Activated CD4-positive, alpha-beta memory T cell treated with anti-CD3 and anti-CD28 coated beads for 36 hours (primary cell): ENCODE measurements around the gene PLA2G4A. TPM values are rescaled to one million over a fixed set of nuclear protein-coding genes. Genes with fewer than 3 reads are reported as not detected.

Source experiments
- CTCF ChIA-PET: fragments of 350-600 bp; sonication (Branson Sonifier 250); formaldehyde crosslinking; loops from one replicate; lab custom pipeline; 2021; ENCODE audit warnings: antibody characterized with exemption, inconsistent platforms; lab: Charles Lee
- POLR2A ChIA-PET: fragments of 350-600 bp; sonication (Branson Sonifier 250); formaldehyde crosslinking; loops from one replicate; lab custom pipeline; 2021; ENCODE audit warnings: antibody characterized with exemption; lab: Charles Lee
- DNase-seq: peaks from one replicate; pipeline ENCODE4 v3.0.0-alpha.2; 2020
- H3K27ac Mint-ChIP-seq: one replicate; pipeline ENCODE4 v1.8.0; 2021; ENCODE audit warnings: mixed read lengths
- H3K27me3 Mint-ChIP-seq: one replicate; pipeline ENCODE4 v1.8.0; 2021; ENCODE audit warnings: mixed read lengths
- H3K36me3 Mint-ChIP-seq: one replicate; pipeline ENCODE4 v1.8.0; 2021; ENCODE audit warnings: mixed read lengths
- H3K4me1 Mint-ChIP-seq: one replicate; pipeline ENCODE4 v1.8.0; 2021; ENCODE audit warnings: low read depth, mixed read lengths
- H3K4me3 Mint-ChIP-seq: one replicate; pipeline ENCODE4 v1.8.0; 2021; ENCODE audit warnings: mild to moderate bottlenecking, mixed read lengths
- H3K9me3 Mint-ChIP-seq: one replicate; pipeline ENCODE4 v1.8.0; 2021; ENCODE audit warnings: mixed read lengths
- intact Hi-C: fragments of 100-400 bp; cut with micrococcal nuclease; formaldehyde crosslinking; loops from one replicate; pipeline ENCODE4 v1.15.1; 2023
- total RNA-seq, 2 experiments: library from RNA; stranded (reverse); gene quantifications; one replicate each; pipeline ENCODE4 v1.2.3, GENCODE V29; 2021

The PLA2G4A gene
- total RNA-seq, 2 experiments from 2014 or later, result 0.97 to 1.1 TPM

DNA sequence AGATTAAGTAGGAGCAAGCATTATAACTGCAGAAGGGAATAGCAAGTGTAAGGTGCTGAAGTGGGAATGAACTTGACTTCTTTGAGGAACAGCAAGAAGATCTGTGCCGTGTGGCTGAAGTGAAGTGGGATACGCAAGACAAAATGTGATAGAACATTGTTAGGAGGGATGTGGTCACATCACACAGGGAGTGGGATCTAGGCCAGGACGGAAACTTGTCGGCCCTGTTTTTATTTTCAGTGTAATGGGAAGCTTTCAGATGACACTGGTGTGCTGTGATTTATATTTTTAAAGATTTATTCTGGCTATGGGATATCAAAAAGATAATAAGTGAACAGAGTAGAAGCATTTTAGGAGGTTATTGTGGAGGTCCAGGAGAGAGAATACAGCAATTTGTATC lies 116.4 kb downstream of the PLA2G4A start:
- Mint-ChIP-seq H3K36me3 (no peaks in the 10 kb centered on the region), H3K4me1 (no peaks in the 10 kb centered on the region), H3K27ac (no peak overlapping the region), H3K27me3 (peaks cover 2% of the 10 kb centered on the region), H3K9me3 (no peaks in the 10 kb centered on the region), H3K4me3 (no peak overlapping the region)
- POLR2A ChIA-PET, result no interaction called here
- DNase-seq, result no peak
- intact Hi-C loops, result no loop called here
- CTCF ChIA-PET, result no interaction called here

DNA sequence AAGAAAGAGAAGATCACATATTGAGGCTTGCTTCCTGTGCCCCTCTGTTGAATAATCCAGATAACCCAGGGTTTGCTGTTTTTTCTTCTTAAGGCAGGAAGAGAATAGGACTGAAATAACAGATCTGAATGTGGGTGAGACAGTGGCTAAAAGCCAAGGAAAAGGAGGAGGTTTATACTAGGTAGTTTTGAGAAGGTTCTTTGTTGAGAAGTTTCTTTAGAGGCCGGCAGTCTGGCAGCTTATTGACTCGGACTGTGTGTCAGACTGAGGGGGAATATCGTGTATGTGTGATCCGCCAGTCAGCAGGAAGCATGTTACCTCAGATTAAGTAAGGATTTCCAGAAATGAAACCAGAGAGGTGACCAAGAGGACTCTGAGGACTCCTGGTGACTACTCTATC lies 119.8 kb downstream of the PLA2G4A start:
- Mint-ChIP-seq H3K27ac (no peak overlapping the region), H3K27me3 (no peaks in the 10 kb centered on the region), H3K36me3 (no peaks in the 10 kb centered on the region), H3K4me3 (no peak overlapping the region), H3K9me3 (no peaks in the 10 kb centered on the region), H3K4me1 (no peaks in the 10 kb centered on the region)
- ChIA-PET CTCF (no interaction called here), POLR2A (no interaction called here)
- intact Hi-C loops, result no loop called here
- no peak for DNase-seq

DNA sequence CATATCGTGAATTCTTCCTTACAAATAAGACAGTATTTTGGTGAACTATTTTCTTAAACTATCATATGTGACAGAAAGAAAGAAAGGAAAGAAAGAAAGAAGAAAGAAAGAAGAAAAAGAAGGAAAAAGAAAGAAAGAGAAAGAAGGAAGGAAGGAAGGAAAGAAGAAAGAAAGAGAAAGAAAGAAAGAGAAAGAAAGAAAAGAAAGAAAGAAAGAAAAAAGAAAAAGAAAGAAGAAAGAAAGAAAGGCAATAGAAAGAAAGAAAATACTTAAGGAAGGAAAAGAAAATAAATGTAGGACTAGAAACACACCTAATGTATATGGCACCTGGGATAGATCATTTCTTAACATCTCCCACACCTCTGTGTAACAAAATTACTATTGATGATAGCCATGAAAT lies 120.4 kb downstream of the PLA2G4A start:
- H3K36me3 Mint-ChIP-seq, result no peaks in the 10 kb centered on the region
- intact Hi-C loops, result no loop called here
- no peaks in the 10 kb centered on the region for H3K9me3 Mint-ChIP-seq
- H3K4me1 Mint-ChIP-seq, result no peaks in the 10 kb centered on the region
- no peaks in the 10 kb centered on the region for H3K27me3 Mint-ChIP-seq
- H3K27ac Mint-ChIP-seq, result no peak overlapping the region
- H3K4me3 Mint-ChIP-seq, result no peak overlapping the region
- POLR2A ChIA-PET, result no interaction called here
- no peak for DNase-seq
- CTCF ChIA-PET, result no interaction called here

DNA sequence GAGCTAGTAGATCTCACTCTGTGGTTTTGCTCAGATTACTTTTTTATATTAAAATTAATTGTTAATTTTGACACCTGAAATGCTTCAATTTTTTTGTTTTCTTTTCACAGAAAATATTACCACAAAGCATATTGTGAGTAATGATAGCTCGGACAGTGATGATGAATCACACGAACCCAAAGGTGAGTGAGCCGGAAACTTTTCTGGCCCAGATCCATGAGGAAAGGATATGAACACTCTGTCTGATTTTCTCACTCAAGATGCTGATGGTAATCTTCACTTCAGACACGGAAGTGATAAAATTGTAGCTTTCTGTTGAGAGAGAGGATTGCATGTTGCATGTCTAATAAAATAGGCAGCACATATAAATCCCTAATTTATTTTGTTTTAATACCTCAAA lies 121.8 kb downstream of the PLA2G4A start:
- POLR2A ChIA-PET, result no interaction called here
- H3K9me3 Mint-ChIP-seq, result no peaks in the 10 kb centered on the region
- no peak overlapping the region for H3K27ac Mint-ChIP-seq
- H3K4me3 Mint-ChIP-seq, result no peak overlapping the region
- CTCF ChIA-PET, result no interaction called here
- DNase-seq, result no peak
- no peaks in the 10 kb centered on the region for H3K36me3 Mint-ChIP-seq
- no peaks in the 10 kb centered on the region for H3K4me1 Mint-ChIP-seq
- intact Hi-C loops, result no loop called here
- H3K27me3 Mint-ChIP-seq, result peaks cover 3% of the 10 kb centered on the region

DNA sequence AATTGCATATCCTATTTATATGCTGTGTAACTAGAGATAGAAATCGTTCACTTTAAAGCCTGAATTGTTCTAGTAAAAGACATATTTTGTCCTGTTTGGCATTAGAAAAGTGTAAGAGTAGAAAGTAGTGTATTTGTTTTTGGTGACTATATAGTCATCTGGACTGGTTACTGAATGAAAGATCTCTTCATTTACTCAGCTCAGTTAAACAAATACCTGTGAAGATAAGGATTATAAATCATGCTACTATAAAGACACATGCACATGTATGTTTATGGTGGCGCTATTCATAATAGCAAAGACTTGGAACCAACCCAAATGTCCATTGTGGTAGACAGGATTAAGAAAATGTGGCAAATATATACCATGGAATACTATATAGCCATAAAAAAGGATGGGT lies 125.1 kb downstream of the PLA2G4A start:
- intact Hi-C loops, result no loop called here
- ChIA-PET POLR2A (no interaction called here), CTCF (no interaction called here)
- DNase-seq, result no peak
- Mint-ChIP-seq H3K4me1 (no peaks in the 10 kb centered on the region), H3K27me3 (peaks cover 3% of the 10 kb centered on the region), H3K27ac (no peak overlapping the region), H3K9me3 (no peaks in the 10 kb centered on the region), H3K4me3 (no peak overlapping the region), H3K36me3 (no peaks in the 10 kb centered on the region)

DNA sequence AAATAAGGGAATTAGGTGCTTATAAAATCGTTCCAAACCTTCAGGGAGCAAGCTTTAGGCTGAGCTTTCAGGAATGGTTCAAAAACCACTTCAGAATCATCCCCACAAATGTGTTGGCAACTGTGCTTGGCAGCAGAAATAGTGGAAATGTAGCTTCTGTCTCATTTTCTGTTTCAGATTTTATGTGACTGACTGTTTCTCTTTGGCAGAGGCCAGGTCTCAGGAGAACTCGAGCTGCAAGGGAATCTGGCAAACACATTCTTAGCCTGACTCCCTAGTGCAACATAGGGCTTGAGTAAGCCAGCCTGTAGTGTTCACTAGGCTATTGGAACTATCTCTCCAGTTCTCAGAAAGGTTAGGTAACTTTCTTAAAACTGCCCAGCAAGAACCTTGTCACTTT lies 128.6 kb downstream of the PLA2G4A start:
- CTCF ChIA-PET, result no interaction called here
- intact Hi-C loops, result no loop called here
- peaks cover 3% of the 10 kb centered on the region for H3K27me3 Mint-ChIP-seq
- no peaks in the 10 kb centered on the region for H3K36me3 Mint-ChIP-seq
- POLR2A ChIA-PET, result no interaction called here
- no peak overlapping the region for H3K4me3 Mint-ChIP-seq
- DNase-seq, result no peak
- no peak overlapping the region for H3K27ac Mint-ChIP-seq
- no peaks in the 10 kb centered on the region for H3K9me3 Mint-ChIP-seq
- H3K4me1 Mint-ChIP-seq, result no peaks in the 10 kb centered on the region

DNA sequence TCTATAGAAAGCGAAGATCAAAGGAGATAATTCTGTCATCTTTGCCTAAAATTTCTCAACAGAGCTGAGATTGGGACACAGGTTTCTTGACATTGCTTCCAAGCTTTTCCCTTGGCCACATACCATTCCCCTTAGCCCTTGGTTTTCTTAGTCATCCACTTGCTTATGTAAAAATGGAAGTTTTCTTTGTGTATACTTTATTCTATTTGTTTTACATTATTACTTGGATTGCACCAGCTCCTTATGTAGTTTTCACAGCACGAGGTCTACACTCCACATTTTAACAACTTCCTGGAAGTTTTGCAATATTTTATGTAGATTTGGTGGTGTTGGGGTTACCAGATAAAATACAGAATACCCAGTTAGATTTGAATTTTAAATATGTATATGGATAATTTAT lies 129.8 kb downstream of the PLA2G4A start:
- intact Hi-C loops, result no loop called here
- Mint-ChIP-seq H3K36me3 (no peaks in the 10 kb centered on the region), H3K27me3 (peaks cover 3% of the 10 kb centered on the region), H3K4me3 (no peak overlapping the region), H3K9me3 (no peaks in the 10 kb centered on the region), H3K4me1 (no peaks in the 10 kb centered on the region), H3K27ac (no peak overlapping the region)
- ChIA-PET CTCF (no interaction called here), POLR2A (no interaction called here)
- DNase-seq, result no peak

DNA sequence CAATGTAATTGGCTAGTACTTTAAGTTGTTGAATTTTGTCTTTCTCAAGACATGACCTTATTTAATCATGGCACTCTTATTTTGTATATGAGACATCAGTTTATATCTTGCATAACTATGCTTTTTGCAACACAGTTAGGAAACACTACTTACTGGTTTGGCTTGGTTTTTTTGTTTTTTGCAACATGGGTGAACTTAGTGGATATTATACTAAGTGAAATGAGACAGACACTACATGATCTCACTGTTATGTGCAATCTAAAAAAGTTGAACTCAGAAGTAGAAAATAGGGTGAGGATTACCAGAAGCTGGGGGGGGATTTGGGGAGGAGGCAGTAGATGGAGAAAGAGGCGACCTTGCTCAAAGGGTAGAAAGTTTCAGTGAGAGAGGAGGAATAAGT lies 132.1 kb downstream of the PLA2G4A start:
- no peak overlapping the region for H3K4me3 Mint-ChIP-seq
- CTCF ChIA-PET, result no interaction called here
- no peak overlapping the region for H3K27ac Mint-ChIP-seq
- POLR2A ChIA-PET, result no interaction called here
- no peaks in the 10 kb centered on the region for H3K9me3 Mint-ChIP-seq
- intact Hi-C loops, result no loop called here
- H3K27me3 Mint-ChIP-seq, result no peaks in the 10 kb centered on the region
- no peaks in the 10 kb centered on the region for H3K36me3 Mint-ChIP-seq
- no peak for DNase-seq
- no peaks in the 10 kb centered on the region for H3K4me1 Mint-ChIP-seq

DNA sequence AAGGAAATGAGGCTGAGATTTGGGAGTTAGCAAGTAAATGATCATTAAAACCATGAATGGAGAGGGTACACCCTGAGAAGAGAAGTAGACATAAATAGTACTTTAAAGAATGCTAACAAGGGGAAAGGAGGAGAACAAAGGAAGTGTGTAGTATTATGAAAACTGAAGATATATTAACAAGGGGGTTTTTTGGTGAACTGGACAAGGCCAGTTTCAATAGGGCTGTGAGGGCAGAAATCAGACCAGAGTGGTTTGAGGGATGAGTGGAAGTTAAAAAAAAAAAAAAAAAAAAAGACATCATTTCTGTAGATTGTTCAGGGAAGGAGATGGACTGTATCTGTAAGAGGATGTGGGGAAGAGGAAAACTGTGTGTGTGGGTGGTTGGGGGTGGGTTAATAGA lies 137.1 kb downstream of the PLA2G4A start:
- H3K4me1 Mint-ChIP-seq, result no peaks in the 10 kb centered on the region
- ChIA-PET POLR2A (no interaction called here), CTCF (no interaction called here)
- no peak for DNase-seq
- intact Hi-C loops, result no loop called here
- no peaks in the 10 kb centered on the region for H3K27me3 Mint-ChIP-seq
- H3K4me3 Mint-ChIP-seq, result no peak overlapping the region
- H3K36me3 Mint-ChIP-seq, result no peaks in the 10 kb centered on the region
- no peaks in the 10 kb centered on the region for H3K9me3 Mint-ChIP-seq
- no peak overlapping the region for H3K27ac Mint-ChIP-seq

DNA sequence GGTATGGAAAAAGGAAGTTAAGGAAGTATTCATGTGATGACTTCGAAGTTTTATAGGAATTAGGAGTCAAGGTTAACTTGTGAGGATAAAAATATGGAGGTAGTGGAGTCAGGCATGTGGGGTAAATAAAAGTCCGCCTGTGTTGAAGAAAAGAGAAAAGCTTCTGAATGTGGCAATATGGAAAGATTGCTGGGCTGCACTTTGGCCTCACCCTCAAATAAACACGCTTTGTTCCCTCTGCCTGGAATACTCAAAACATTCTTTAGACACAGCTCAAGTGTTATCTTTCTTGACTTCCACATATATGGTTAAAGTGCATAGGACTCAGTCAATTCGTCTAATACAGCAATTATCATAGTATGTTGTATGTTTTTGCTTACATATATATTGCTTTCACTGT lies 137.7 kb downstream of the PLA2G4A start:
- H3K4me1 Mint-ChIP-seq, result no peaks in the 10 kb centered on the region
- POLR2A ChIA-PET, result no interaction called here
- CTCF ChIA-PET, result no interaction called here
- DNase-seq, result no peak
- no peaks in the 10 kb centered on the region for H3K27me3 Mint-ChIP-seq
- H3K36me3 Mint-ChIP-seq, result no peaks in the 10 kb centered on the region
- H3K4me3 Mint-ChIP-seq, result no peak overlapping the region
- H3K27ac Mint-ChIP-seq, result no peak overlapping the region
- no peaks in the 10 kb centered on the region for H3K9me3 Mint-ChIP-seq
- intact Hi-C loops, result no loop called here

DNA sequence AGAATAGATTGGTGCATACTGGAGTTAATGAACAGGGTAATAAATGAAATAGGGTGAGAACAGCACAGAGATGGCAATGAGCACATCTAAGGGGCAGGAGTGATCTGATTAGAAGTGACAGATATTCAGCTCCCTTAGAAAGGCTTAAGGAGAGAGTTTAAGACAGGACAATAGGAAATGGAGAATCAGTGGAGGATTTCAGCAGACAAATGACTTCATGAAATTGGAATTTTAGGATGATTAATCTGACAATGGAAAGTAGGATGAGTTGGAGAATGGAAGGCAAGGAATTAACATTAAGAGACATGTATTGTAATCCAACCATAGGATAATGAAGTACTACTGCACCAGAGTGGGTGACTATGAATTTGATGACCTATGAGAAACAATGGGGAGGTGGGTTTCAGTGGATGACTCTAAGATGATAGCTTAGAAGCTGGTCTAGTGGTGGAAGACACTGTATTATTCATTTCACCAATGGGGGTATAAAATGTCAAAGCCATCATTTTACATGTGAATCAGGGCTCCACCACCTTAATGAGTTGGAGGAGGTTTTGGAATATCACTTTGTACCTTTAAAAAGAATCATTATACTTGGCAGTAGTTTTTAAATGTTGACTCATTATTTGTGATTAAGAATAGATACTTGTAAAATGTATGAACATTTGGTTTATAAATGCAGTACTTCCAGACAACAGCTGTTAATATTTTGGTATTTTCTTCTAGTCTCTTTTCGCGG lies 139.1 kb downstream of the PLA2G4A start:
- POLR2A ChIA-PET, result no interaction called here
- no peaks in the 10 kb centered on the region for H3K4me1 Mint-ChIP-seq
- H3K4me3 Mint-ChIP-seq, result no peak overlapping the region
- DNase-seq, result no peak
- H3K36me3 Mint-ChIP-seq, result no peaks in the 10 kb centered on the region
- H3K27me3 Mint-ChIP-seq, result no peaks in the 10 kb centered on the region
- intact Hi-C loops, result no loop called here
- H3K27ac Mint-ChIP-seq, result no peak overlapping the region
- CTCF ChIA-PET, result no interaction called here
- H3K9me3 Mint-ChIP-seq, result no peaks in the 10 kb centered on the region

DNA sequence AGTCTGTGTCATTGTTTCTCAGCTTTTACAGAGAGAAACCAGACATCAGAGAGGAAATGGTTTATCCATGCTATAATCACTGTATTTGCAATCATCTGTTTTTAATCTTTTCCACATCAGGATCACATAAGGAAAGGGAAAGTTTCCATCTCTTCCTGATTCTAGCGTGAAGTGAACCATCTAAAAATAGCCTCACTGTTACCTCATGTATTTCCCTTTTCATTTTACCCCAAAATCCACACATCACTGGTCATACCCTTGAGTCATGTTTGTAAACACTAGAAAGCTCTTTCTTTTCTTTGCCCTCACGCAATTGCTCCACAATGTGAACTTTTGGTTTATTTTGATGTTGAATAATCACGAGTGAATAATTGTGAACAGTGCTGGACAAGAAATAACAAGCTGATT lies 146.0 kb downstream of the PLA2G4A start:
- CTCF ChIA-PET, result no interaction called here
- DNase-seq, result no peak
- Mint-ChIP-seq H3K27me3 (no peaks in the 10 kb centered on the region), H3K4me3 (no peak overlapping the region), H3K27ac (no peak overlapping the region), H3K9me3 (no peaks in the 10 kb centered on the region), H3K36me3 (no peaks in the 10 kb centered on the region), H3K4me1 (no peaks in the 10 kb centered on the region)
- POLR2A ChIA-PET, result no interaction called here
- intact Hi-C loops, result no loop called here

DNA sequence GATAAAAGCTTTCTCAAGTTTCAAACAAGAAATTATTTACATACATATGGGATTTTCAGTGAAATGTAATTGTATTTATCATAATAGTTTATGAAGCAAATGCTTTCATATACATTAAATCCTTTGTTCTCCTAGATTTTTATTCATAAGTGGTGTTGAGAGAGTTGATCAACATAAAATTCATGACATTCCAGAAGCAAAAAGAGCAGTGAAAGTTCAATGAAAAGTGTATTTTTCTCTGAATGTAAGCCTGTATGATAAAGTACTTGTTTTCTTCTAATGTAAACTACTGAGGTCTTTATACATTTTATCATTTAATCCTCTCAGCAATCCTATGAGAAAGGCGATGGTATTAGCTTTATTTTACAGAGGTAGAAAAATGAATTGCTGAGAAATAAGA lies 146.5 kb downstream of the PLA2G4A start:
- ChIA-PET POLR2A (no interaction called here), CTCF (no interaction called here)
- Mint-ChIP-seq H3K36me3 (no peaks in the 10 kb centered on the region), H3K27me3 (no peaks in the 10 kb centered on the region), H3K4me1 (no peaks in the 10 kb centered on the region), H3K4me3 (no peak overlapping the region), H3K9me3 (no peaks in the 10 kb centered on the region), H3K27ac (no peak overlapping the region)
- intact Hi-C loops, result no loop called here
- no peak for DNase-seq
